H1 (cell line): Measurements from ENCODE around the gene PHF3. TPM values are rescaled to one million over a fixed set of nuclear protein-coding genes. Genes with fewer than 3 reads are reported as not detected.

Experiments used
- CTCF ChIA-PET: fragments of 300-600 bp; sonication (Branson Sonifier 250); formaldehyde crosslinking; loops from one replicate; lab custom pipeline; 2021; ENCODE audit not compliant: partially characterized antibody; lab: Charles Lee
- POLR2A ChIA-PET: fragments of 300-600 bp; sonication (Branson Sonifier 250); formaldehyde crosslinking; loops from one replicate; lab custom pipeline; 2021; ENCODE audit warnings: inconsistent platforms; ENCODE audit not compliant: partially characterized antibody; lab: Charles Lee
- DNase-seq, 2 experiments: peaks; one replicate each; pipeline versions ENCODE4 v3.0.0 to v3.0.0-alpha.2; 2010 to 2022; ENCODE audit warnings: low spot score in 2 of 2, low read depth in 1 of 2, mixed read lengths in 1 of 2
- FAIRE-seq: peaks from 2 replicates; lab custom pipeline; 2011; peaks lifted over from hg19 to GRCh38; lab: Jason Lieb, UNC
- H2AFZ ChIP-seq: 2 replicates; pipeline ENCODE4 v1.8.1; 2012; ENCODE audit warnings: low read length, inconsistent platforms
- H2AK5ac ChIP-seq: 2 replicates; pipeline ENCODE4 v1.6.1; 2013; ENCODE audit warnings: low read depth, low read length
- H2BK120ac ChIP-seq: replicated peaks from 2 replicates; pipeline ENCODE3; 2013; ENCODE audit warnings: low read depth, low read length, inconsistent platforms
- H2BK12ac ChIP-seq: 2 replicates; pipeline ENCODE4 v1.6.1; 2013; ENCODE audit warnings: low read depth, low read length
- H2BK15ac ChIP-seq: 2 replicates; pipeline ENCODE4 v1.6.1; 2013; ENCODE audit warnings: low read length
- H2BK20ac ChIP-seq: 2 replicates; pipeline ENCODE4 v1.6.1; 2013; ENCODE audit warnings: low read length
- H2BK5ac ChIP-seq: 2 replicates; pipeline ENCODE4 v1.6.1; 2013; ENCODE audit warnings: low read depth, low read length
- H3K14ac ChIP-seq: 2 replicates; pipeline ENCODE4 v1.6.1; 2013; ENCODE audit warnings: inconsistent platforms; ENCODE audit not compliant: insufficient read length
- H3K18ac ChIP-seq: 2 replicates; pipeline ENCODE4 v1.6.1; 2013; ENCODE audit warnings: low read length; ENCODE audit errors: extremely low read depth
- H3K23ac ChIP-seq: 2 replicates; pipeline ENCODE4 v1.6.1; 2013; ENCODE audit warnings: inconsistent platforms; ENCODE audit not compliant: insufficient read length
- H3K23me2 ChIP-seq: 2 replicates; pipeline ENCODE4 v1.6.1; 2013; ENCODE audit warnings: low read depth, low read length
- H3K27ac ChIP-seq: 2 replicates; pipeline ENCODE4 v1.6.1; 2011; ENCODE audit warnings: low read depth, low read length, inconsistent platforms
- H3K27me3 ChIP-seq, 4 experiments: replicated peaks in 1 of 4; 1 replicate in 1 of 4; 2 replicates in 3 of 4; pipeline versions ENCODE4 v1.6.1 to v1.8.1; 2011 to 2013; ENCODE audit warnings: low read length in 3 of 4, mild to moderate bottlenecking in 3 of 4, inconsistent platforms in 2 of 4, mixed read lengths in 2 of 4, moderate library complexity in 1 of 4; ENCODE audit not compliant: control insufficient read depth in 3 of 4, insufficient read depth in 3 of 4; ENCODE audit errors: extremely low read depth in 1 of 4
- H3K36me3 ChIP-seq, 4 experiments: 2 replicates each; pipeline versions ENCODE4 v1.6.1 to v1.8.1; 2011 to 2013; ENCODE audit warnings: mild to moderate bottlenecking in 4 of 4, low read length in 3 of 4, moderate library complexity in 2 of 4, control low read depth in 1 of 4, inconsistent platforms in 1 of 4; ENCODE audit not compliant: insufficient read depth in 4 of 4, control insufficient read depth in 2 of 4
- H3K4ac ChIP-seq: replicated peaks from 2 replicates; pipeline ENCODE3; 2013; ENCODE audit warnings: low read length, low read depth, mixed read lengths, inconsistent platforms; ENCODE audit not compliant: insufficient read length
- H3K4me1 ChIP-seq, 4 experiments: replicated peaks in 1 of 4; 1 replicate in 1 of 4; 2 replicates in 3 of 4; pipeline versions ENCODE4 v1.6.1 to v1.8.1; 2011 to 2013; ENCODE audit warnings: low read length in 3 of 4, inconsistent platforms in 2 of 4, mixed read lengths in 1 of 4; ENCODE audit not compliant: insufficient read depth in 4 of 4, control insufficient read depth in 3 of 4
- H3K4me2 ChIP-seq, 2 experiments: 2 replicates each; pipeline versions ENCODE4 v1.6.1 to v1.8.1; 2011 to 2013; ENCODE audit warnings: low read depth in 2 of 2, low read length in 2 of 2, control low read depth in 1 of 2, inconsistent platforms in 1 of 2, mild to moderate bottlenecking in 1 of 2; ENCODE audit not compliant: insufficient read depth in 1 of 2
- H3K4me3 ChIP-seq, 4 experiments: fragments of 200-600, 300-600 bp in 1 of 4; sonication (generic), shearing (Covaris generic), sonication (Bioruptor Twin) in 1 of 4; 2 replicates each; pipeline versions ENCODE4 v1.5.1 to v1.8.1; 2011 to 2016; ENCODE audit warnings: low read length in 4 of 4, low read depth in 3 of 4, control low read depth in 2 of 4, inconsistent platforms in 2 of 4, mild to moderate bottlenecking in 2 of 4, mixed read lengths in 1 of 4, moderate library complexity in 1 of 4; ENCODE audit not compliant: insufficient read depth in 2 of 4; ENCODE audit errors: extremely low read depth in 1 of 4
- H3K56ac ChIP-seq: replicated peaks from 2 replicates; pipeline ENCODE3; 2013; ENCODE audit warnings: low read depth, mild to moderate bottlenecking, mixed read lengths, low read length, inconsistent platforms; ENCODE audit not compliant: insufficient read length
- H3K79me1 ChIP-seq: 2 replicates; pipeline ENCODE4 v1.6.1; 2013; ENCODE audit warnings: low read depth, low read length, control low read depth
- H3K79me2 ChIP-seq, 2 experiments: 2 replicates each; pipeline versions ENCODE4 v1.6.1 to v1.8.1; 2012 to 2013; ENCODE audit warnings: low read length in 2 of 2, mild to moderate bottlenecking in 2 of 2, inconsistent platforms in 1 of 2; ENCODE audit not compliant: insufficient read depth in 2 of 2, control insufficient read depth in 1 of 2
- H3K9ac ChIP-seq, 4 experiments: replicated peaks in 1 of 4; 1 replicate in 1 of 4; 2 replicates in 3 of 4; pipeline versions ENCODE4 v1.6.1 to v1.8.1; 2011 to 2013; ENCODE audit warnings: low read depth in 3 of 4, low read length in 3 of 4, control low read depth in 2 of 4, mild to moderate bottlenecking in 2 of 4, moderate library complexity in 2 of 4, inconsistent platforms in 1 of 4; ENCODE audit errors: extremely low read depth in 1 of 4
- H3K9me3 ChIP-seq, 2 experiments: 2 replicates each; pipeline versions ENCODE4 v1.6.1 to v1.8.1; 2012 to 2013; ENCODE audit warnings: mild to moderate bottlenecking in 2 of 2, moderate library complexity in 2 of 2, control low read depth in 1 of 2, inconsistent platforms in 1 of 2, low read depth in 1 of 2, low read length in 1 of 2, mixed read lengths in 1 of 2; ENCODE audit not compliant: insufficient read depth in 2 of 2
- H4K20me1 ChIP-seq, 2 experiments: replicated peaks in 1 of 2; 2 replicates each; pipeline versions ENCODE3 to v1.8.1; 2011 to 2013; ENCODE audit warnings: inconsistent platforms in 2 of 2, low read length in 2 of 2, mild to moderate bottlenecking in 1 of 2; ENCODE audit not compliant: insufficient read depth in 2 of 2, control insufficient read depth in 1 of 2
- H4K5ac ChIP-seq: 2 replicates; pipeline ENCODE4 v1.6.1; 2013; ENCODE audit warnings: low read length, low read depth, mixed read lengths, inconsistent platforms; ENCODE audit not compliant: insufficient read length
- H4K8ac ChIP-seq: 2 replicates; pipeline ENCODE4 v1.8.0; 2013; ENCODE audit warnings: mild to moderate bottlenecking, moderate library complexity, low read length, inconsistent platforms; ENCODE audit not compliant: insufficient read depth; ENCODE audit errors: extremely low read depth
- H4K91ac ChIP-seq: replicated peaks from 2 replicates; pipeline ENCODE3; 2013; ENCODE audit warnings: low read length, mixed read lengths, inconsistent platforms; ENCODE audit not compliant: insufficient read length
- BCL11A ChIP-seq, 2 experiments: IDR thresholded peaks; one replicate each; pipeline ENCODE4 v1.6.1; 2011; ENCODE audit warnings: low read depth in 2 of 2, low read length in 2 of 2, mild to moderate bottlenecking in 2 of 2
- CHD1 ChIP-seq: IDR thresholded peaks from 2 replicates; pipeline ENCODE4 v1.6.1; 2012; ENCODE audit warnings: low read depth, low read length, improper control_type of control experiment
- CREB1 ChIP-seq: IDR thresholded peaks from 2 replicates; pipeline ENCODE4 v1.6.1; 2012; ENCODE audit warnings: inconsistent platforms
- EGR1 ChIP-seq: IDR thresholded peaks from 2 replicates; pipeline ENCODE4 v1.6.1; 2011; ENCODE audit warnings: low read depth, low read length, borderline replicate concordance
- FOSL1 ChIP-seq: IDR thresholded peaks from 2 replicates; pipeline ENCODE4 v1.6.1; 2011; ENCODE audit warnings: mild to moderate bottlenecking, low read depth, low read length, moderate library complexity; ENCODE audit not compliant: insufficient read depth
- HDAC2 ChIP-seq, 2 experiments: fragments of 300-600 bp in 1 of 2; sonication (generic) in 1 of 2; IDR thresholded peaks; 2 replicates each; pipeline ENCODE4 v1.6.1; 2011 to 2012; ENCODE audit warnings: low read depth in 2 of 2, low read length in 2 of 2, mild to moderate bottlenecking in 2 of 2, moderate library complexity in 2 of 2, borderline replicate concordance in 1 of 2, inconsistent platforms in 1 of 2
- JUND ChIP-seq: IDR thresholded peaks from 2 replicates; pipeline ENCODE4 v1.6.1; 2011; ENCODE audit warnings: mild to moderate bottlenecking, improper control_type of control experiment, low read length
- KDM1A ChIP-seq: fragments of 200-600, 300-600 bp; sonication (generic); IDR thresholded peaks from 2 replicates; pipeline ENCODE4 v1.7.1; 2016; ENCODE audit warnings: mild to moderate bottlenecking, low read length, borderline replicate concordance
- KDM4A ChIP-seq: IDR thresholded peaks from one replicate; pipeline ENCODE4 v1.7.1; 2012; ENCODE audit warnings: low read depth, mild to moderate bottlenecking, moderate library complexity, low read length, inconsistent platforms; ENCODE audit not compliant: severe bottlenecking
- MAFK ChIP-seq: IDR thresholded peaks from 2 replicates; pipeline ENCODE4 v1.6.1; 2012; ENCODE audit warnings: low read depth, mild to moderate bottlenecking, improper control_type of control experiment, low read length
- POLR2AphosphoS5 ChIP-seq: IDR thresholded peaks from 2 replicates; pipeline ENCODE4 v1.6.1; 2011; ENCODE audit warnings: low read depth, low read length
- RBBP5 ChIP-seq: IDR thresholded peaks from 2 replicates; pipeline ENCODE4 v1.7.1; 2012; ENCODE audit warnings: low read depth, mild to moderate bottlenecking, inconsistent platforms, low read length, moderate library complexity, borderline replicate concordance
- RXRA ChIP-seq: IDR thresholded peaks from 2 replicates; pipeline ENCODE4 v1.6.1; 2011; ENCODE audit warnings: low read depth, mild to moderate bottlenecking, low read length, moderate library complexity; ENCODE audit not compliant: insufficient read depth
- SP1 ChIP-seq: IDR thresholded peaks from 2 replicates; pipeline ENCODE4 v1.6.1; 2011; ENCODE audit warnings: low read depth, low read length
- SUZ12 ChIP-seq: fragments of 200-600 bp; sonication (generic); IDR thresholded peaks from 2 replicates; pipeline ENCODE4 v1.6.1; 2012; ENCODE audit warnings: mild to moderate bottlenecking, inconsistent platforms, low read length, moderate library complexity, mixed read lengths
- TAF1 ChIP-seq: IDR thresholded peaks from 2 replicates; pipeline ENCODE4 v1.6.1; 2011; ENCODE audit warnings: mild to moderate bottlenecking, low read depth, low read length
- WGBS, 2 experiments: shearing (Covaris generic) in 1 of 2; methylation state at CpG; one replicate each; pipeline versions ENCODE4 v1.1.6 to v1.1.7; 2013 to 2015; ENCODE audit warnings: low lambda C conversion rate in 2 of 2, mixed read lengths in 2 of 2, inconsistent platforms in 1 of 2, low coverage in 1 of 2, missing lambda C conversion rate in 1 of 2; ENCODE audit not compliant: insufficient replicate concordance in 2 of 2, insufficient coverage in 1 of 2, insufficient read length in 1 of 2; ENCODE audit errors: extremely low coverage in 1 of 2, missing lambda C conversion rate in 1 of 2; 5-methylcytosine and 5-hydroxymethylcytosine counted together
- polyA plus RNA-seq, 7 experiments: library from polyadenylated mRNA; depleted of rRNA in 3 of 7; stranded (reverse) in 5 of 7; unstranded in 2 of 7; fragments of >200 nt in 5 of 7; fragments of 200-250 nt in 2 of 7; gene quantifications; 1 replicate in 5 of 7; 2 replicates in 1 of 7; 4 replicates in 1 of 7; pipeline versions ENCODE4 v1.2.1 to v1.2.3, GENCODE V29; 2011 to 2013; ENCODE audit warnings: missing spikeins in 2 of 7, mixed read lengths in 2 of 7
- total RNA-seq: library from RNA; stranded (reverse); fragmentation: NEBNext Ultra II Directional; extraction: Animal tissue kit (Norgen Biotek cat#: 25700); gene quantifications from 2 replicates; pipeline ENCODE4 v1.2.1, GENCODE V29; 2021

PHF3 gene
- total and polyA plus RNA-seq, 2 of the 8 experiments (the other 6 are each of a cell fraction or from before 2014, with no cell fraction given): 10.1 to 69.3 TPM

DNA sequence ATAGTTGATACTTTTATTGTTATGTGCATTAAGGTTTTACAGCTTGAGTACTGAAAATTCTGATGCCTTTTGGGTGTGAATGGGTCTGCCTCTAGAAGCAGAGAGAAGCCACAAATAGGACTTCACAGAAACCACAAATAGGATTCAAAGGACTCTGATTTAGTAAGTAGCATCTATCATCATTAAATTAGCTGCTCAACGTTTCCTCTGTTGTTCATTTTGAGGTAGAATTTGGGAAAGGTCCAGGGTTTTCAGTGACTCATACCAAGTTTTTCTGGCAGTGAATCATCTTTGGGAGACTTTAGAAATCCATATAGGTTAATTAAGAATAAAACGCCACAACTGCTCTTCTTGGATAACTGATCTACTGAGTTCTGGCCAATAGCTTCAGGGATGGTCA is 105.1 kb downstream of the PHF3 start:
- POLR2A ChIA-PET: no interaction called here
- no peak overlapping the region for H2BK12ac ChIP-seq
- no peaks in the 10 kb centered on the region for H3K79me2 ChIP-seq
- H2BK20ac ChIP-seq: no peak overlapping the region
- H2BK5ac ChIP-seq: no peak overlapping the region
- H3K4me2 ChIP-seq: no peak overlapping the region
- CTCF ChIA-PET: no interaction called here
- H3K4ac ChIP-seq: no peak overlapping the region
- H2AFZ ChIP-seq: no peak overlapping the region
- no peak overlapping the region for H3K4me3 ChIP-seq
- H3K23me2 ChIP-seq: no peaks in the 10 kb centered on the region
- H3K56ac ChIP-seq: no peak overlapping the region
- no peak overlapping the region for H3K23ac ChIP-seq
- TF ChIP-seq HDAC2 (IDR thresholded peaks at IDR 0.05; ENCODE audit: borderline replicate concordance in 1 of 2, low read depth in 2 of 2, low read length in 2 of 2): no peak
- no peak for TF ChIP-seq BCL11A (IDR thresholded peaks at IDR 0.05; ENCODE audit: low read depth in 2 of 2, low read length in 2 of 2)
- TF ChIP-seq CREB1: no peak
- no peak for TF ChIP-seq KDM1A
- TF ChIP-seq SUZ12: no peak
- no peak for TF ChIP-seq CHD1
- no peak for TF ChIP-seq MAFK
- no peak for TF ChIP-seq FOSL1
- no peak for TF ChIP-seq EGR1
- no peak for TF ChIP-seq TAF1
- TF ChIP-seq KDM4A: no peak
- TF ChIP-seq POLR2AphosphoS5: no peak
- no peak for TF ChIP-seq RBBP5
- TF ChIP-seq RXRA: no peak
- no peak for TF ChIP-seq JUND
- TF ChIP-seq SP1: no peak
- H2BK120ac ChIP-seq: no peak overlapping the region
- no peak overlapping the region for H3K18ac ChIP-seq
- no peak overlapping the region for H4K5ac ChIP-seq
- H3K9me3 ChIP-seq: no peaks in the 10 kb centered on the region
- H4K8ac ChIP-seq: no peak overlapping the region
- no peak overlapping the region for H2AK5ac ChIP-seq
- H3K14ac ChIP-seq: no peak overlapping the region
- no peak overlapping the region for H3K27ac ChIP-seq
- no peak overlapping the region for H3K9ac ChIP-seq
- no peaks in the 10 kb centered on the region for H4K20me1 ChIP-seq
- WGBS, 2 experiments: 81% methylated on average over 2 of the region's 2 CpGs; no CpG with 5 or more reads in 1 of the 2 experiments
- no peak for FAIRE-seq
- no peak for DNase-seq
- no peaks in the 10 kb centered on the region for H3K27me3 ChIP-seq
- H4K91ac ChIP-seq: no peak overlapping the region
- H3K4me1 ChIP-seq: no peaks in the 10 kb centered on the region
- no peaks in the 10 kb centered on the region for H3K36me3 ChIP-seq
- no peaks in the 10 kb centered on the region for H3K79me1 ChIP-seq
- no peak overlapping the region for H2BK15ac ChIP-seq
